Upper lobe of right lung (tissue), 1 donor: ENCODE results near the gene CHRNG. TPM values are rescaled to one million over a fixed set of nuclear protein-coding genes. Genes with fewer than 3 reads are reported as not detected.

ENCODE experiments used
- ATAC-seq: fragments of 200-7000 bp; cut with Tn5 transposase; one replicate; pipeline ENCODE4 v1.9.1; 2020; ENCODE audit warnings: mild to moderate bottlenecking, moderate library complexity
- DNase-seq: peaks from one replicate; pipeline ENCODE4 v3.0.0-alpha.2; 2020
- H3K27ac ChIP-seq: fragments of 200-600 bp; one replicate; pipeline ENCODE4 v1.8.0; 2022
- H3K27me3 ChIP-seq: fragments of 200-600 bp; one replicate; pipeline ENCODE4 v1.8.0; 2022; ENCODE audit warnings: mild to moderate bottlenecking
- H3K36me3 ChIP-seq: fragments of 200-600 bp; one replicate; pipeline ENCODE4 v1.8.0; 2022
- H3K4me1 ChIP-seq: fragments of 200-600 bp; one replicate; pipeline ENCODE4 v1.8.0; 2022
- H3K4me3 ChIP-seq: fragments of 200-600 bp; one replicate; pipeline ENCODE4 v1.8.0; 2022; ENCODE audit warnings: mild to moderate bottlenecking
- H3K9me3 ChIP-seq: fragments of 200-600 bp; one replicate; pipeline ENCODE4 v1.8.0; 2022
- intact Hi-C: fragments of 100-400 bp; cut with DNase I; formaldehyde crosslinking; loops from one replicate; pipeline ENCODE4 v1.11.0; 2022
- total RNA-seq: library from RNA; stranded (reverse); fragmentation: NEBNext Ultra II Directional; extraction: Animal tissue kit (Norgen Biotek cat#: 25700); gene quantifications from one replicate; pipeline ENCODE4 v1.2.1, GENCODE V29; 2021
- TF ChIP-seq, protein P1 (sequence below): fragments of 200-600 bp; IDR thresholded peaks from one replicate; pipeline ENCODE4 v1.8.0; 2022; ENCODE audit warnings: antibody characterized with exemption
- donor health status: DM: no; HTN: yes; CAD: no; lungs with severe emphysema.

CHRNG gene
- total RNA-seq, 1 donor from 2014 or later: not detected

DNA sequence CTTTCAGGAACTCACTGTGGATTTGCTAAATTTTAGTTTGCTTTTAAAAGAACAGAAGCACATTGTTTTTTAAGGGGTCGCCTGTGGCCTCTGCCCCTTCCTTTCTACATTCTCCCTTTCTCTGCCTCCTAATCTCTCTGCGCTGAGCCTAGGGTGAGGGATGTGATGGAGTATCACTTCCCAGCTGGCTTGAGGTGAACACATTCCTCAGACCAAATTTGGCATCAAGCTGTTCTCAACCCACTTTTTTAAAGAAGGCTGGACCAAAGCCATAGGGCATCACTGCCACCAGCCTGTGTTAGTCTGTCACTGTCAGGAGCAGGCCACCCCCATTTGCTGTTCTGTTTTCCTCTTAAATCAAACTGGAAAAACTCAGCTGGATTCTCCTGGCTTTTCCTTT lies 38.3 kb downstream of the CHRNG start:
- Histone ChIP-seq H3K4me3 (no peak overlapping the region), H3K4me1 (no peaks in the 10 kb centered on the region), H3K27ac (no peak overlapping the region), H3K9me3 (no peaks in the 10 kb centered on the region), H3K36me3 (peaks cover 43% of the 10 kb centered on the region), H3K27me3 (no peaks in the 10 kb centered on the region)
- TF ChIP-seq, protein P1, sequence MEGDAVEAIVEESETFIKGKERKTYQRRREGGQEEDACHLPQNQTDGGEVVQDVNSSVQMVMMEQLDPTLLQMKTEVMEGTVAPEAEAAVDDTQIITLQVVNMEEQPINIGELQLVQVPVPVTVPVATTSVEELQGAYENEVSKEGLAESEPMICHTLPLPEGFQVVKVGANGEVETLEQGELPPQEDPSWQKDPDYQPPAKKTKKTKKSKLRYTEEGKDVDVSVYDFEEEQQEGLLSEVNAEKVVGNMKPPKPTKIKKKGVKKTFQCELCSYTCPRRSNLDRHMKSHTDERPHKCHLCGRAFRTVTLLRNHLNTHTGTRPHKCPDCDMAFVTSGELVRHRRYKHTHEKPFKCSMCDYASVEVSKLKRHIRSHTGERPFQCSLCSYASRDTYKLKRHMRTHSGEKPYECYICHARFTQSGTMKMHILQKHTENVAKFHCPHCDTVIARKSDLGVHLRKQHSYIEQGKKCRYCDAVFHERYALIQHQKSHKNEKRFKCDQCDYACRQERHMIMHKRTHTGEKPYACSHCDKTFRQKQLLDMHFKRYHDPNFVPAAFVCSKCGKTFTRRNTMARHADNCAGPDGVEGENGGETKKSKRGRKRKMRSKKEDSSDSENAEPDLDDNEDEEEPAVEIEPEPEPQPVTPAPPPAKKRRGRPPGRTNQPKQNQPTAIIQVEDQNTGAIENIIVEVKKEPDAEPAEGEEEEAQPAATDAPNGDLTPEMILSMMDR: no peak
- no peak for DNase-seq
- ATAC-seq: no peak
- intact Hi-C loops: no loop called here

DNA sequence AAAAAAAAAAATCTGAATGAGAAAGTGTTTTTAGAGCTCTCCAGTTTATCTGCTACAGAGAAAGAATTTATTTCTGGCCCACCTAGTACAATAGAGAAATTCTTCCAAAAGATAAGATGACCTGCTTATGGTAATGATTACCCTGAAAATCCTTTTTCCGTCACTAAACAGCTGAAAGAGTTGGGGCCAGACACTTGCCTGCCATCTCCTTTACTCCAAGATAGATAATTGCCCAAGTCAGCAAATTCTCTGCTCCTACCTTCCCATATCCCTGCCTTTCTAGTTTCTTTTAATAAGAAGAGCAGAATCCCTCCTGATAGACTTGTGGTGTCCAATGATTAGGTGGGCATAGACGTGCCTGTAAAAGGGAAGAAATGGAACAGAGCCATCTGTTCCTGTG lies 39.1 kb downstream of the CHRNG start:
- H3K9me3 ChIP-seq: no peaks in the 10 kb centered on the region
- H3K4me3 ChIP-seq: no peak overlapping the region
- TF ChIP-seq, protein P1: no peak
- no peaks in the 10 kb centered on the region for H3K4me1 ChIP-seq
- no peaks in the 10 kb centered on the region for H3K27me3 ChIP-seq
- H3K36me3 ChIP-seq: peaks cover 36% of the 10 kb centered on the region
- H3K27ac ChIP-seq: no peak overlapping the region
- intact Hi-C loops: no loop called here
- DNase-seq (no peak), ATAC-seq (no peak)

GRCh38 chr2:232580648-232580981 lies 41.1 kb downstream of the CHRNG start:
- no peak for DNase-seq
- H3K4me3 ChIP-seq: no peak overlapping the region
- H3K27ac ChIP-seq: no peak overlapping the region
- H3K9me3 ChIP-seq: no peaks in the 10 kb centered on the region
- H3K36me3 ChIP-seq: peaks cover 16% of the 10 kb centered on the region
- no peaks in the 10 kb centered on the region for H3K27me3 ChIP-seq
- H3K4me1 ChIP-seq: no peaks in the 10 kb centered on the region
- TF ChIP-seq, protein P1: no peak
- no peak for ATAC-seq
- intact Hi-C loops: no loop called here

DNA sequence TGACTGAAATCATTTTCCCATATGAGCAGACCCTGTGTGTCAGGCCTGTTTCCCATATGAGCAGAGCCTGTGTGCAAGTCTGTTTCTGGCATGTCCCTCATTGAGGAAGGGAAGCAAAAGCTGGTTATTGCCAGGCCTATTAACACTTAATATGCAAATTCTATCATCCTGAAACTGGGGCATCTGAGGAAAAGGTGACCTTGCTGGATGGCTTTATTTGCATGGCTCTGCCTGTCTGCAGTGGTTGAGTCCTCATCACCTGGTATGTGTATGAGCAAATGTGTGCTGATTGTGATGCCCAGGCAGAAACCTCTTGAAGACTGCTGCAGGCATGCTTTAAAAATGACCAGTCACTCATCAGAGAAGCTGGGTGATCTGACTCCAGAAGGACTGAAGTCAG lies 42.2 kb downstream of the CHRNG start:
- intact Hi-C loops: no loop called here
- DNase-seq (no peak), ATAC-seq (no peak)
- H3K27ac ChIP-seq: no peak overlapping the region
- no peaks in the 10 kb centered on the region for H3K9me3 ChIP-seq
- H3K27me3 ChIP-seq: no peaks in the 10 kb centered on the region
- TF ChIP-seq, protein P1: no peak
- H3K36me3 ChIP-seq: peaks cover 15% of the 10 kb centered on the region
- H3K4me3 ChIP-seq: no peak overlapping the region
- no peaks in the 10 kb centered on the region for H3K4me1 ChIP-seq

DNA sequence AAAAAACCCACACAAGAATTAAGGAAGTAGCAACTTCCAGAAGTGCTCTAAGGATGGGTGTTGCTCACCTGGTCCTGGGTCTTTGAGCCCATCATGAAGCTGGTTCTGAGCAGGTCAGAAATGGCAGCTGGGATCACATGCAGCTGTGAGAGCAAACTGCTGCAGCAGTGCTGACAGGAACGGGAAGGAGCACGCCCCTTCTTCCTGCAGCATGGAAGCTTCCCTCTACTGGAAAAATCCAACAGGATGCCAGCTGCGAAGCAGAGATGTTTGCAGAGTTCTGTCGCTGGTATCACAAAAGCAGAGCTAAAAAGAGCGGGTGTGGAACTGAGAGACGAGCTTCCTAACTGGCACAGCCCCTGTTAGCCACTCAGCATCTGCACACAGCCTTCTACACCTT lies 44.7 kb downstream of the CHRNG start:
- no peak overlapping the region for H3K27ac ChIP-seq
- intact Hi-C loops: no loop called here
- no peaks in the 10 kb centered on the region for H3K9me3 ChIP-seq
- H3K4me3 ChIP-seq: no peak overlapping the region
- no peaks in the 10 kb centered on the region for H3K27me3 ChIP-seq
- TF ChIP-seq, protein P1: no peak
- no peak for ATAC-seq
- no peaks in the 10 kb centered on the region for H3K4me1 ChIP-seq
- H3K36me3 ChIP-seq: peaks cover 15% of the 10 kb centered on the region
- DNase-seq: no peak

GRCh38 chr2:232586943-232587505 lies 47.5 kb downstream of the CHRNG start:
- DNase-seq: no peak
- Histone ChIP-seq H3K9me3 (no peaks in the 10 kb centered on the region), H3K4me3 (no peak overlapping the region), H3K36me3 (peaks cover 1% of the 10 kb centered on the region), H3K27me3 (no peaks in the 10 kb centered on the region), H3K4me1 (no peaks in the 10 kb centered on the region), H3K27ac (no peak overlapping the region)
- TF ChIP-seq, protein P1: no peak
- peak; percentile 40 for ATAC-seq
- intact Hi-C loops: no loop called here
